ENCODE results near the gene ABHD6.
A peak's percentile ranks its signal among the peaks of the same experiment; 100 is the strongest.
"Not testable (repeated sequence)": the region's sequence is repeated elsewhere in the genome, so short reads cannot be mapped to it uniquely, and the experiment has no call there.

ABHD6 gene

DNA sequence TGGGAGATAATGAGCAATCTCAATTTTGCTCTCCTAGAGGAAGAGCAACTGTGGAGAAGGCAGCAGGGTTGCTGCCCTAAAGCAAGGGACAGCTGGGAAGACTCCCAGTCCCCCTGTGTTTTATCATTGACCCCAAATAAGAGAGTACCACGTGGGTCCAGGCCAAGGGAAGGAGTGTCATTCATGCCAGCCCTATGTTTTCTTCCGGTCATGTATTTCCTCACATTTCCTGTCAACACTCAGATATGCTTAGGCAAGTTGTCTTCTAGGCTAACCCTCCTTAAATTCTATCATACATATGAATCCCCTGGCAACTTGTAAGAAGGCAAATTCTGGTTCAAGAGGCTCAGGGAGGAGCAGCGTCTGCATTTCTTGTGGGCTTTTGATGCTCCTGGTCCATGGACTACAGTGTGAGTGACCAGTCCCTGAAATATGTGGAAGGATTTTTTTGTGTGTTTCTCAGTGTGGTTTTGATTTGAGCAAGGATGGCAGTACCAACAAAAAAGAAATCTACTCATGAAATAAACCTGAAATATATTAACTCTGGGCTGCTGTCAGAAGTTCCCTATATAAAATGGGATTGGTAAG is 36.5 kb downstream of the ABHD6 start:
- DNase-seq (ENCODE audit: low spot score): no peak

DNA sequence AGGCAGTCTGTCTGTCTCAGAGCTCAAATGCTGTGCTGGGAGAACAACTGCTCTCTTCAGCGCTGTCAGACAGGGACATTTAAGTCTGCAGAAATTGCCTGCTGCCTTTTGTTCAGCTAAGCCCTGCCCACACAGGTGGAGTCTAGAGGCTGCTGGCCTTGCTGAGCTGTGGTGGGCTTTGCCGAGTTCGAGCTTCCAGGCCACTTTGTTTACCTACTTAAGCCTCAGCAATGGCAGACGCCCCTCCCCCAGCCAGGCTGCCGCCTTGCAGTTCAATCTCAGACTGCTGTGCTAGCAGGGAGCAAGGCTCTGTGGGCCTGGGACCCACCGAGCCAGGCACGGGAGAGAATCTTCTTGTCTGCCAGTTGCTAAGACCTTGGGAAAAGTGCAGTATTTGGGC is 43.5 kb downstream of the ABHD6 start:
- no peak for DNase-seq (ENCODE audit: low spot score)

DNA sequence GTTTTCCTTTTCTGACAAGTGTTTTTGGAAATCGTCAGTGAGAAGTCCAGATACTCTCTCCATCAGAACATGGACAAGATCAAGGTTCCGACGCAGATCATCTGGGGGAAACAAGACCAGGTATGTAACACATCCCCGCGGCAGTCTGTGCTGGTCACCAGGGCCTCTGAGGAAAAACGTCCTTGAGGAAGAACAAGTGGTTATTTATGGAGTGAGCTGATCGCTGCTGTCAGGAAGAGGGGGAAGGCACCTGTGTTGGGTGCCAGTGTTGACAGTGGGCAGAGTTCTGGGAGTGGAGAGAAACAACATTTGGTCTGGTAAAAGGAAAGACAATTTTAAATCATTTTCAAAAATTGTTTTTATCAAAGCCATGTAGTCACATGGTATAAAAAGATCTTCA is 47.7 kb downstream of the ABHD6 start:
- no peak for DNase-seq (ENCODE audit: low spot score)

DNA sequence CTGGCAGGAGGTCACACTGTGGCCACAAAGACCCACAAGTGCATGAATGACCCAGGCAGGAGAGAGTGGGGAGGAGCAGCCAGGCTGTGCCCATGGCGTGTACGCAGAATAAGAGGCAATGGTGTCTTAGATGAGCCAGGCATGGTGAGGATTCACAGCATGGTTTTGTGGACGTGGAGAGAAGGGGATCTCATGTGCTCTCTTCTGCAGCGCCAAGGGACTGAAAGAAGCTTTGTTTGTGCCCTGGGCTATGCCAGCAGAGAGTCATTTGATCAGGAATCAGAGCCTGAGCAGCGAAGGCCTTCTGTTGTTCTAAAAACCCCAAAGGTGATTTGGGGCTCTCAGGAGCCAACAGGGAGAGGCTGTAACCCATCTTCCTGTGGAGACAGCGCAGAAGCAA is 49.8 kb downstream of the ABHD6 start:
- DNase-seq (ENCODE audit: low spot score): no peak

DNA sequence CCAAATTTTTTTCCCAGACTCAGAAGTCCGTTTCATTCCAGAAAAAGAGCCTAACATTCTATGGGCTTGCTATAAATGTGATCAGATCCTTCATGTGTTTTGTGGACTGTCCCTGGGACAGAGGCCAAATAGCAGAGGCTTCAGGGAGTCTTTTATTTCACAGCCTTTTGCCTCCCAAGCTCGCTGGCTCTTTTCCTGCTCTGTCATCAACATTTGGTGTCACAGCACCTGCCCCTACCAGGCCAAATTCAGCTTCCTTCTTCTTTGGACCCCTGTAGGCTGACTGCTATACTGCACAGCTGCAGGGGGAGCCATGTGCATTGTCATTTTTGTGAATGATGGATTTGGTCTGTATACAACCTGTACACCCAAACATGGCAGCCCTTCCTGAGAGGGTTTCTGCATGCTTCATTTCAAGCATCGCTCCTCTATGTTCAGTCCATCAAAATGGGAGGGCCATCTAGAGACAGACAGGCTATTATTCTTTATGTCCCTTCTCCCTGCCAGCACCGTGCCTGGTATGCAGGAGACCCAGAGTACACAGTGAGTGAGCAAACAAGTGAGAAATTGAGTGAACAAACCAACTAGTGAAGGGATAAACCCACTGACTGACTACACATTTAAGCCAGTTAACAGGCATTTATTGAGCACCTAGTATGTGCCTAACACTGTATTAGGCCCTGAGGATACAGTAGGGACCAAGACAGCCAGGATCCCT is 50.6 kb downstream of the ABHD6 start:
- DNase-seq (ENCODE audit: low spot score): no peak

DNA sequence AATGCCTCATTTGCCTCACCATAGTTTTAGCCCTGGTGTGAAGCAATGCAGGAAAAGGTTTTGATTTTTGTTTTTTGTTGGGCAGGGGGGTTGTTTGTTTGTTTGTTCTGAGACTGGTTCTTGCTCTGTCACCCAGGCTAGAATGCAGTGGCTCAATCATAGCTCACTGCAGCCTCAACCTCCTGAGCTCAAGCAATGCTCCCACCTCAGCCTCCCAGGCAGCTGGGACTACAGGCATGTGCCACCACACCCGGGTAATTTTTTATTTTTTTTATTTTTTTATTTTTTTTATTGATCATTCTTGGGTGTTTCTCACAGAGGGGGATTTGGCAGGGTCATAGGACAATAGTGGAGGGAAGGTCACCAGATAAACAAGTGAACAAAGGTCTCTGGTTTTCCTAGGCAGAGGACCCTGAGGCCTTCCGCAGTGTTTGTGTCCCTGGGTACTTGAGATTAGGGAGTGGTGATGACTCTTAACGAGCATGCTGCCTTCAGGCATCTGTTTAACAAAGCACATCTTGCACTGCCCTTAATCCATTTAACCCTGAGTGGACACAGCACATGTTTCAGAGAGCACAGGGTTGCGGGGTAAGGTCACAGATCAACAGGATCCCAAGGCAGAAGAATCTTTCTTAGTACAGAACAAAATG is 51.5 kb downstream of the ABHD6 start:
- not testable (repeated sequence) for DNase-seq (ENCODE audit: low spot score)

DNA sequence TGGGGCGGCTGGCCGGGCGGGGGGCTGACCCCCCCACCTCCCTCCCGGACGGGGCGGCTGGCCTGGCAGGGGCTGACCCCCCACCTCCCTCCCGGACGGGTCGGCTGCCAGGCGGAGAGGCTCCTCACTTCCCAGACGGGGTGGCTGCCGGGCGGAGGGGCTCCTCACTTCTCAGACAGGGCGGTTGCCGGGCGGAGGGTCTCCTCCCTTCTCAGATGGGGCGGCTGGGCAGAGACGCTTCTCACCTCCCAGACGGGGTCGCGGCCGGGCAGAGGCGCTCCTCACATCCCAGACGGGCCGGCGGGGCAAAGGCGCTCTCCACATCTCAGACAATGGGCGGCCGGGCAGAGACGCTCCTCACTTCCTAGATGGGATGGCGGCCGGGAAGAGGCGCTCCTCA is 52.9 kb downstream of the ABHD6 start:
- DNase-seq (ENCODE audit: low spot score): not testable (repeated sequence)

DNA sequence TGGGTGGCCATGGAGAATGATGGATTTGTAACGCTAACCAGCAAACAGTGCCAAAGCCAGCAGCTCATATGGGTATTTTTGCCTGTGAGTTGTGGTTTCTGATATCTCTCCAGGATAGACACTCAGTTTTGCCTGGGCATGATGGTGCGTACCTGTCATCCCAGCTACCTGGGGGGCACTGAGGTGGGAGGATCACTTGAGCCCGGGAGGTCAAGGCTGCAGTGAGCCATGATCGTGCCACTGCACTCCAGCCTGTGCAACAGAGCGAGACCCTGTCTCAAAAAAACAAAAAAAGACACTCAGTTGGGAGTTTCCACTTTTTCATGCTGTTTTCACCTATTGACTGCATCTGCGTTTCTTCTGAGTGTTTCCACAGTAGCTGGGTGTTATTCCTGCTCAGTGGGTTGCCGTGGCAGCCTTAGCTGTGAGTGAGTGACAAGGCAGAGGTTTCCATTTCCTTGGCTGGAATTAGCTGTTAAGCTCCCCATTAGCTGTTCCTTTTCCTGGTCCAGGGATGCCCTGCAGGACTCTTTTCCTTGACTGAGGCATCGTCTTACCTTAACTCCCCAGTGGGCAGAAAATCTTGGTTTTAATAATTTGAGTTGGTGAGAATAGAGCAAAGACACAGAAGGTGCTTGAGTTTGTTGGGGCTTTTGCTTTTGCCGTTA is 54.2 kb downstream of the ABHD6 start:
- no peak for DNase-seq (ENCODE audit: low spot score)

DNA sequence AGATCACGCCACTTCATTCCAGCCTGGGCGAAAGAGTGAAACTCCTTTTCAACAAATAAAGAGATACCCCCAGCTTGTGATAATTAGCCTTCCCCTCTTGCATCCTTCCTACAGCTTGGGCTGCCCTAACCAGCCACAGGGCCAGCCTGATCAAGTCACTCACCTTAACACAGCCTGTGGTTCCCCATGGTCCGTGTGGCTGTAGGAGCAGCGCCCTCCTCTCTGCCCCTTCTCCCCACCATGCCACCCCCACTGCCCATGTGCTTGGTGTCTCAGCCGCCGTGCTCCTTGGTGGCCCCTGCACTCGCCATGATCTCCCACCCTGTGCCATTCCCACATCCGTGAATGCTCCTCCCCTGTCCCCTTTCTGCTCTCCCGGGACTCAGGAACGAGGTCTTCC is 55.3 kb downstream of the ABHD6 start:
- DNase-seq (ENCODE audit: low spot score): peak; percentile 16

DNA sequence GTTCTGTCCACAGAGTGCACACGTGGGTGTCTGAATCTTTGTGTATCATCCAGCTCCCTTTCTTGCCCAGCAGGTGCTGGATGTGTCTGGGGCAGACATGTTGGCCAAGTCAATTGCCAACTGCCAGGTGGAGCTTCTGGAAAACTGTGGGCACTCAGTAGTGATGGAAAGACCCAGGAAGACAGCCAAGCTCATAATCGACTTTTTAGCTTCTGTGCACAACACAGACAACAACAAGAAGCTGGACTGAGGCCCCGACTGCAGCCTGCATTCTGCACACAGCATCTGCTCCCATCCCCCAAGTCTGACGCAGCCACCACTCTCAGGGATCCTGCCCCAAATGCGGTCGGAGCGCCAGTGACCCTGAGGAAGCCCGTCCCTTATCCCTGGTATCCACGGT is 55.9 kb downstream of the ABHD6 start:
- DNase-seq (ENCODE audit: low spot score): peak; percentile 15

DNA sequence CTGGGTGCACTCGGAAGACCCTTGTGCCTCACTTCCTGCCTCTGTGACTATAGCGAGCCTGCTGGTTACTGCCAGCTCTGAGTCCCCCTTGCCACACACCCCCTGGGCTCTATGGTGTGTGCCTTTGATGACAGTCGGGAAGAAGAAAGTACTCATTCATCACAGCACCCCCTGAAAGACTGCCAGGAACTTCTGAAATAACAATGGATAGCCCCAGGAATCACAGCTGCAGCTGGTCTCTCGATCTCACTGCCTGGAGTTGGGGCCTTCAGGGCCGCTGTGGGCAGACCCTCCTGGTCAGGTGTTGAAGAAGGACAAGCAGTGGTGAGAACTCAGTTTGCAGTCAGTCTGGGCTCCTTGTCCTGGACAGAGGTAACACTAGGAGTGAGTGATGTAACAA is 58.7 kb downstream of the ABHD6 start:
- DNase-seq (ENCODE audit: low spot score): no peak

DNA sequence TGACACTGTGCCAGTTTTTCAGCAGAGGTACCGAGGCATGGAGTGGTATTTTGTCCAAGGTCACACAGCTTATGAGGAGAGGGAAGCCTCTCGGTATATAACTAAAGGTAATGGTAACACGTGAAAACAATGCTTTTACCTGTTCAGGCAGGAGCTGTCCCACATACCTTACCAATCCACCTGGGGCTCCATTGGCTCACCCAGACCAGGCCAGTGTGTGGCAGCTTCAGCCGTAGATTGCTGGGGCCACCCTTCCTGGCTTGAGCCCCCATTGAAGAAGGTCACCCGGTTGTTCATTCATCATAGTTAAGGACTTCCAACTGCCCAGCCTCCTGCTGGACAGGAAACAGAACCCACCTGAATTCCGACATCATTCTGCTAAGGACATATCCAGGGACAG is 59.3 kb downstream of the ABHD6 start:
- DNase-seq (ENCODE audit: low spot score): peak; percentile 29

DNA sequence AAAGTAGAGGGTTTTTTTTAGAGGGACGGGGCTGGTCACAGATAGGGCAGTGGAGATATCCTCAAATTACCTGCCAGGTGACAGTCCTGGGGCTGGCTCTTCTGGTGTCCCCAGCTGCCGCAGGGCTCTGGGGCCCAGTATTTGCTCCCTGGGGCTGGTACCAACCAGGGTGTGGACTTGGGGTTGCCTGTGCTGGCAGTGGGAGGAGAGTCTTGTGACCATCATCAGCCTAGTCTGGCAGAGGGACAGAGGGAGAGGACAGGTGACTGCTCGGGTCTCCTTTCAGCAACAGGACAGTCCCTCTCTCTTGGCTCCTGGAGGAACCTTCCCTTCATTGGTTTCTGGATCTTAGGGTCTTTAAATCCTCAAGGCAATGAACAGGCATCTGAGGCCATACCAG is 60.6 kb downstream of the ABHD6 start:
- no peak for DNase-seq (ENCODE audit: low spot score)

DNA sequence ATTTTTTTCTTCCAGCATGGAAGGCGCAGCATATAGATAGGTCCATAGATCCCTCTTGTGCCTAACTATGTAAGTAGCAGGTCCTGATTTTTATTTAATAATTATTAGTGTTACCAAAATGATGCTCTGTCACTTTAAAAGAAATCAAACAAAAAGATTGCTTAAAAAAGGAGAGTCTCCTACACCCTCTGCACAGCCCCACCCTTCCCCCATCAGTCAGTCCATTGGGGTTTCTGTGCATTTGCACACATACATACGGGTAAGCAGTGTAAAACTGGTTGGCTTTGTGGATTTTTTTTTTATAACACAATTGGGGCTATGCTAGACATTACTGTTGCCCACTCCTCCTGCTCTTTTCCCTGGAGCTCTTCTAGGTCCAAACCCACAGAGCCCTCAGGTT is 61.5 kb downstream of the ABHD6 start:
- no peak for DNase-seq (ENCODE audit: low spot score)

DNA sequence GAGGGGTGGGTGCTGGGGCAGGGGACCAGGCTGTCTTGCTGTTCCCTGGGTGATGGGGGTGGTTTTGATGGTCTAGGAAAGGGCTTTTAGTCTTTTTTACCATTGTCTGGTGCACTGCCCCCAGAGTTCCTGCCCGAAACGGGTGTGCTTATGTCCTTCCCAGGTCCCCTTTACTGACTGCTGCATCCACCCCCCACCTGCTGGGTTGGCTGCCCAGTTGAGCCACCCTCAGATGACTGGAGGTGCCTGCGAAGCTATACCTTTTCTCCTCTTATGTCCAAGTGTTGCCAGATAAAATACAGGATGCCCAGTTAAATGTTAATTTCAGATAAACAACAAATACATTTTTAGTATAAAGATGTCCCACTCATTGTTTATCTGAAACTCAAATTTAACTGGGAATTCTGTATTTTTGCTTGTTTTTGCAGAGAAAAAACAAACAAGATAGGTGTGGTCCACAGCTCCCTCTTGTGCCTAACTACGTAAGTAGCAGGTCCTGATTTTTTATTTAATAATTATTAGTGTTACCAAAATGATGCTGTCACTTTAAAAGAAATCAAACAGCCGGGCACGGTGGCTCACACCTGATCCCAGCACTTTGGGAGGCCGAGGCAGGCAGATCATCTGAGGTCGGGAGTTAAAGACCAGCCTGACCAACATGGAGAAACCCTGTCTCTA is 62.4 kb downstream of the ABHD6 start:
- no peak for DNase-seq (ENCODE audit: low spot score)

DNA sequence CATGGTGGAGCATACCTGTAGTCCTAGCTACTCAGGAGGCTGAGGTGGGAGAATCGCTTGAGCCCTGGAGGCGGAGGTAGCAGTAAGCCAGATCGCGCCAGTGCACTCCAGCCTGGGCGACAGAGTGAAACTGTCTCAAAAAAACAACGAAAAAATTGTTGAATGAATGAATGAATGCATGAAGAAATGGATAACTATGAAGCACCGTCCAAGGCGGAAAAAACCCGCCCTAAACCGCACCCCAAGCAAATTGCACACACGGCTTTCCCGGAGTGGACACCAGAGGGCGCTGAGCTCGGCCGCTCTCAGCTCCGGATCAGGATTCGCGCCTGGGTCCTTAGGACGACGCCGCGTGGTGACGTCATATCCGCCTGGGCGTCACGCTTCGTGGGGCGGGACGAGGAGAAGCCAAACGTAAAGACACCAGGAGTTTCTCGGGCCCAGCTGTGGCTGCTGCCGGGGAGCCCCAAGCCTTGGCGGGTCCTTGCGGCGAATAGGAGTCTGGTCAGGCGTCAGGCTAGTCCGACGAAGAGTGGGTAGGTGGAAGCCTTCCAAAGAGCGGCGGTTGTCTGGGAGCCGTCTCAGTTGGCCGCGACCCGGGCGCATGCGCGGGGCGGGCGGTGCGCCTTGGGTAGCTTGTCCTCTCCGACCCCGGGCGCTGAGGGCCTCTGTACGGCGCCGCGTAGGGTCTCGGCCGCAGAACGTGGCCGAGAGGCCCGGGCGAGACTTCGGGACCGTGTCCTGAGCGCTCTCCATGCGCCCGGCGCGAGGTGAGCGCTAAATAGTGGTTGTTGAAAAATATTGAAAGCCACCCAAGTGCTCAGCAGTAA is 68.5 kb downstream of the ABHD6 start, which contains the start of the genes HTD2 and RPP14:
Gene HTD2 (plus strand): TSS at position 639 of the 830 bp plus-strand sequence. CDS start 11,094 bp downstream, outside the sequence.
Gene RPP14 (plus strand): TSS at position 364 of the 830 bp plus-strand sequence. CDS start 4,085 bp downstream, outside the sequence.
- peak; percentile 98 for DNase-seq (ENCODE audit: low spot score)

DNA sequence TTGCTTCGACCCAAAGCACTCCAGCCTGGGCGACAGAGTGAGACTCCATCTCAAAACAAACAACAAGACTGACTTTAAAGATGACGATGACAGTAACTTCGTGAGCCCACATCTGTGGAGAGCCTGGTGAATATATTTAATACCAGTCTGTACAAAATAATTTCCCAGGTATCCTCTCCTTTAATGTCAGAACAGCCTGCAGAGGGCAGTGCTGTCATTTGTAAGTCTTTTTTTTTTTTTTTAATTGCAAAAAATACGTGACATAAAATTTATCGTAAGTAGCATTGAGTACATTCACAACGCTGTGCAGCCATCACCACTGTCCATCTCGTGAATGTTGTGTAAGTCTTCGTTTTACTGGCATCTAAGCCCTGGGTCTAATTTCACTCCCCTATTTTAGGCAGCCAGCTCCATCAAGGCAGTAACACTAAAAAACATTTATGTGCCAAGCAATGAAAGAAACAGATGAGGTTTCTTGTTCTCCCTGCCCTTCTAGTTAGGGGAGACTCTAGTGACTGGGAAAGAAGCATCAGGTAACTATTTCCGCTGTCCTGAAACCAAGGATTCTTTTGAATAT is 70.1 kb downstream of the ABHD6 start:
- no peak for DNase-seq (ENCODE audit: low spot score)

DNA sequence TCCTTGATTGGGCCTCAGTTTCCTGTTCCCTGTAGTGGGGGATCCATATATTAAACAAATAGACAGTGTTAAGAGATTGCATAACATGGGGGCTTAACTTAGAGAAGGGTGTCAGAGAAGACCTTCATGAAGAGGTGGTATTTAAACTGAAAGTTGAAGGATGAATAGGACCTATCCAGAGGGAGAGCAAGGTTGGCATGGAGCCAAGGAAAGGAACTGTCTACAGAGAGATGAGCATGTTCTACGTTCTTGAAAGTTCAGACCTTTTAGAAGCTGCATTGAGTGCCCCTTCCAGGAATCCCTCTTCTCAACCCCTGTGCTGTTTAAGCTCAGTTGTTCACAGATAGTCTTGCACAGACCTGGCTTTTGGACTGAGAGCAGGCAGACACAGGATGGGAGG is 71.1 kb downstream of the ABHD6 start:
- DNase-seq (ENCODE audit: low spot score): no peak

DNA sequence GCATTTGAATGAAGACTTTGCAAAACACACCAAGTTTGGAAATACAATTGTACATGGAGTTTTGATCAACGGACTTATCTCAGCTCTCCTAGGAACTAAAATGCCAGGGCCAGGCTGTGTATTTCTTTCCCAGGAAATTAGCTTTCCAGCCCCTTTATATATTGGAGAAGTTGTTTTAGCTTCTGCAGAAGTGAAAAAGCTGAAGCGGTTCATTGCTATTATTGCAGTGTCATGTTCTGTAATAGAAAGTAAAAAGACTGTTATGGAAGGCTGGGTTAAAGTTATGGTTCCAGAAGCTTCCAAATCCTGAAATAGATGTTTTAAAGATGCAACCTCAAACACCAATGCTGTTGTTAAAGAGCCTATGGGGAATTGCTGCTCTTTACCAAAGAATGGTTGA is 80.2 kb downstream of the ABHD6 start:
- DNase-seq (ENCODE audit: low spot score): no peak

DNA sequence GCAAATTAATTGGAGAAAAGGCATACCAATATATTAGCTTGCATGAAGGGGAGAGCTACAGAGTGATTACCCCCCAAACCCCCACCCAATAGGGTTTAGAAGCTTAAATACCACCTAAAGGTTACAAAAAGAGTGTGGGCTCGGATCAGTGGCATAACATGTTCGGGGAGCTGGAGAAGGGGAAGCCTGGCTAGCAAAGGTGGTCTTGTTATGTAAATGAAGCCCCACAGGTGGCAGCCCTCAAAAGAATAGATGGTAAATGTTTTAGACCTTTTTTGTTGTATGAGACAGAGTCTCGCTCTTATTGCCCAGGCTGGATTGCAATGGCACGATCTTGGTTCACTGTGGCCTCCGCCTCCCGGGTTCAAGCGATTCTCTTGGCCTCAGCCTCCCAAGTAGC is 84.2 kb downstream of the ABHD6 start:
- DNase-seq (ENCODE audit: low spot score): no peak

DNA sequence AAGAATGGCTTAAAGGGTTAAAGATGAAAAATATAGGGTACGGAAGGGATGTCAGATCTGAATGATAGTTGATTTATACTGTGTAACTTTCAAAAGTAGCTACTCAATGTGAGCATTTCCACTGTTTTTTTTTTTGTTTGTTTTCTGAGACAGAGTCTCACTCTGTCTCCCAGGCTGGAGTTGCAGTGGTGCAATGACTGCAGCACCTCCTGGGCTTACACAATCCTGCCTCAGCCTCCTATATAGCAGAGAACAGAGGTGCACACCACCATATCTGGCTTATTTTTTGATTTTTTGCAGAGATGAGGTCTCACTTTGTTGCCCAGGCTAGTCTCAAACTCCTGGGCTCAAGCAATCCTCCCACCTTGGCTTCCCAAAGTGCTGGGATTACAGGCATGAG is 85.2 kb downstream of the ABHD6 start:
- DNase-seq (ENCODE audit: low spot score): no peak
